Medulla oblongata (tissue), 1 donor: ENCODE results near the gene TUBA3E.
"Not testable (repeated sequence)": the region's sequence is repeated elsewhere in the genome, so short reads cannot be mapped to it uniquely, and the experiment has no call there.

Experiments used
- DNase-seq: peaks from one replicate; pipeline ENCODE4 v3.0.0-alpha.2; 2015; ENCODE audit errors: extremely low spot score

Gene TUBA3E

DNA sequence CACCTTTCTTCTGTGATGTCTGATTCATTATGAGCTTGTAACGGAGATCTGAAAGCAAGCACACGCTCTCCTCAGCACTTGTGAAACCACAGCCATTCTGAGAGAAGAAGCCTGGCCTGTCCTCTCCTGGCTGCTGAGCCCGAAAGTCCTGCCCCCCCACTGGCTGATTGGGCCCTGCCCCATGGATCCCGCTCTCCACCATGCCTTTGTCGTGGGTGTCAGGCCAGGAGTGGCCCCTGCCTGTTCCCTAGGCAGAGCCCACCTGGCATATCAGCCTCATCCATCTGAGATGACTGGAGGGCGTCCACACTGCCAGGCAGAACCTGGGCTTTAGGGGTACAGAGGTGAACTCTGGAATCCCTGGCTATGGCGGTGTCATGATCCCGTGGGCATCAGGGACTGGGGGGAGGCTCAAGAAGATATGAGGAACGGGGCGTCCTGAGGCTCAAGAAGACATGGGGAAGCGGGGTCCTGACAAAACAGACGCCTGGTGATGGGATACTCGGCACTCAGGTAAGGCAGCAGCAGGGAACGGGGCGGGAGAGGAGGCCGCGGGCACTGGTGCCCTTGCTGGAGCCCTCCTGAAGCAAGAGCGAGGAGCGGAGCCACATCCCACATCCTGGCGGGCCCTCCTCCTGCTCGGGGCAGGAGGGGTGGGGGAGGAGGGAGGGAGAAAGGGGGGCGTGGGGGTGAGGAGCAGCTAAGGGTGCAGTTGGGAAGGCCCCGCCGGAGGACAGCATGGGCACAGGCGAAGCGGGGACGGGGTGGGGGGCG, 54.8 kb downstream of the TUBA3E start:
- DNase-seq: not testable (repeated sequence)

DNA sequence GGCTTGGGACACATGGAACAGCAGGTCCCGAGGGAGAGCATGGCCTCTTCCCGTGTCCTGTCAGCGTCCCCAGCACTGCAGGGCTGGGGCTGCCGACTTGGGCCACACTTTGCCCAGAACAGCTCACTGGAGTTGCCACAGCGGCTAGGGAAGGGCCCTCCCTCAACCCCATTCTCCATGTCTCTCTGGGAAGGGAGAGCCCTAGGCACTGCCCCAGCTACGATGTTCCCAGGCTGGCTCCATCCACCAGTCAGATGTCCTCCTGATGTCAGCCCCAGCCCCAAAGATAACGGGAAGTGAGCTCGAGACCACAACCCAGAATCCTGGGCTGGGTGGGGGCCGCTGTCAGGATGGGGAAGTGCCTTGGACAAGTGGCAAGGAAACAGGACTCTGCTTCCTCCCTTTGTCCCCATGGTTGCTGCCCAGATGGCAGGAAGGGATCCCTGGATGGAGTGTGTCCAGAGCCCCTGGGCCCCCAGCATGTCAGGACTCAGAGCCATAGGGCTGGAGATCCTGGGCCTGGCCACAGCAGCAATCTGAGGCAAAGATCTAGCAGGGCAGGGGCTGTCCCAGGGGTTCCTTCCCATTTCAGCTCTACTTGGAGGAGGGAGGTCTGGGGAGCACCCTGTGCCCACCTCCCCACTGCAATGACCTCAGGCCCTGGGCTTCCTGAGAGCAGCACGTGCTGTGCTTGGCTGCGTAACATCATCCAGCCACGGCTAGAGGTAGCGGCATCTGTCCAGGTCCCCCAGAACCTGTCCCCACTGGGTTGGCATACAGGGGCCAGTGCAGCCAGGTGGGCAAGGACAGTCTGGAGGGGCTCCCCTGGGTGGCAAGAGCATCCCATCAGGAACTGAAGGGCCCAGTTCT, 55.6 kb downstream of the TUBA3E start:
- not testable (repeated sequence) for DNase-seq
